Transverse colon (tissue), 3 donors: Measurements from ENCODE around the gene XPO6.

Experiments
- CTCF ChIP-seq, 5 experiments: fragments of 200-600 bp in 3 of 5; fragments of 450-650 bp in 2 of 5; sonication (generic) in 3 of 5; IDR thresholded peaks; 1 replicate in 2 of 5; 2 replicates in 3 of 5; pipeline ENCODE4 v1.5.1; 2016 to 2017; ENCODE audit warnings: antibody characterized with exemption in 5 of 5, inconsistent platforms in 3 of 5, mild to moderate bottlenecking in 2 of 5, moderate library complexity in 1 of 5
- POLR2A ChIP-seq: fragments of 450-650 bp; IDR thresholded peaks from one replicate; pipeline ENCODE4 v1.6.1; 2016; ENCODE audit warnings: antibody characterized with exemption, mild to moderate bottlenecking, moderate library complexity

- TF ChIP-seq POLR2A (no peak), CTCF (IDR thresholded peaks at IDR 0.05) (no peak)
Measured at GRCh38 chr16:28120754-28121153, 91.0 kb downstream of the XPO6 start.
